Suppressor macrophage treated with lipopolysaccharide for 1 hour (primary cell): ENCODE measurements around the gene PXDN.
"Not testable (repeated sequence)": the region's sequence is repeated elsewhere in the genome, so short reads cannot be mapped to it uniquely, and the experiment has no call there.

Source experiments
- DNase-seq, 3 donors: peaks; one replicate each; pipeline ENCODE4 v3.0.0-alpha.2; 2020 to 2022

PXDN gene

DNA sequence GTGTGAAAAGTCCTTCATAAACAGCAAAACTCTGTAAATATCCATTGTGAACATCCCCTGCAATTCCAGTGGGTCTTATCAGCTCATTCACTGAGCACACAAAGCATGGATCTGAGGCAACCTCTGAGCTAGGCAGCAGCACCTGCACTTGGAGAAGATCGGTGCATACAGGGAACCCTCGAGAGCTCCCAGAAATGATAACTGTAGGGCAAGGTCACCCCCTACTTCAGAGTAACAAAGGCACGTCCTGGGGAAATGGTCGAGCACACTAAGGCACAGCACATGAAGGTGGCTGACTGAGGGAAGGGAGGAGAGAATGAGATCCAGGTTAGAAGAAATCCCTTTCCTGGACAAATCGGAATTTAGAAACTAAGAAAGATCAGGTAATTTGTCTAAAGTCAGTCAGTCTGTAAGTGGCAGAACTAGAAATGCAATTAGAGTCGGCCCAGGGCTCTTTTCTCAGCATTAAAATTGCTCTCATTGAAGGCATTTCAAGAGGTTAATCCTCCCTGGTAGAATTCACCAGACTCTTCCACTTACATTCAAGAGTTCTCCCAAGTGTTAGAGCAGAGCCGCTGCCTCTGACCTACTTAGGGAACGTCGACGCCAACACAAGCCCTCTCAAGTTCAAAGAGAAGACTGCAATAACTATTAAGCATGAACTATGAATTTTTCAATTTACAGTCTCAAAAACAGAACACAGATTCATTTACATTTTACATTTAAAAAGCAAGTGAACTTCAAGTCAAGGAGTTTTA lies 45.9 kb downstream of the PXDN start:
- DNase-seq, result no peak

DNA sequence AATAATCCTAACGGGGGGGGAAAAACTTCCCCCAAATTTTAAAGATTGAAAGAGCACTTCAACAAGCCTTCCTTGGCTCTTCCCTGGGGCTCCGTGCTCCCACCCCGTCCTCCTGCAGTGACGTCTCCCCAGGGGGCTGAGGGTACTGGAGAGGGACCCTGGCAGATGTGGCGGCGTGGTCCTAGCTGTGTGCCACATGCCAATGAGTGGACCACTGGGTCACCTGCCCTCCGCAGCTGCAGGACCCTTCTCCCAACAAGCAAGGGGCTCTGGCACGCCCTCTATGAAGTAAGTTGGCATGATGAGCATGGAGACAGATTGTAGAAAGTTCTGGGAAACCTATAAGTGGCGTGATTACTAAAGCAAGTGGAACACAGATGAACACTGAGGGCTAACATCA lies 46.7 kb downstream of the PXDN start:
- no peak for DNase-seq

GRCh38 chr2:1696472-1696871 lies 47.8 kb downstream of the PXDN start:
- no peak for DNase-seq

DNA sequence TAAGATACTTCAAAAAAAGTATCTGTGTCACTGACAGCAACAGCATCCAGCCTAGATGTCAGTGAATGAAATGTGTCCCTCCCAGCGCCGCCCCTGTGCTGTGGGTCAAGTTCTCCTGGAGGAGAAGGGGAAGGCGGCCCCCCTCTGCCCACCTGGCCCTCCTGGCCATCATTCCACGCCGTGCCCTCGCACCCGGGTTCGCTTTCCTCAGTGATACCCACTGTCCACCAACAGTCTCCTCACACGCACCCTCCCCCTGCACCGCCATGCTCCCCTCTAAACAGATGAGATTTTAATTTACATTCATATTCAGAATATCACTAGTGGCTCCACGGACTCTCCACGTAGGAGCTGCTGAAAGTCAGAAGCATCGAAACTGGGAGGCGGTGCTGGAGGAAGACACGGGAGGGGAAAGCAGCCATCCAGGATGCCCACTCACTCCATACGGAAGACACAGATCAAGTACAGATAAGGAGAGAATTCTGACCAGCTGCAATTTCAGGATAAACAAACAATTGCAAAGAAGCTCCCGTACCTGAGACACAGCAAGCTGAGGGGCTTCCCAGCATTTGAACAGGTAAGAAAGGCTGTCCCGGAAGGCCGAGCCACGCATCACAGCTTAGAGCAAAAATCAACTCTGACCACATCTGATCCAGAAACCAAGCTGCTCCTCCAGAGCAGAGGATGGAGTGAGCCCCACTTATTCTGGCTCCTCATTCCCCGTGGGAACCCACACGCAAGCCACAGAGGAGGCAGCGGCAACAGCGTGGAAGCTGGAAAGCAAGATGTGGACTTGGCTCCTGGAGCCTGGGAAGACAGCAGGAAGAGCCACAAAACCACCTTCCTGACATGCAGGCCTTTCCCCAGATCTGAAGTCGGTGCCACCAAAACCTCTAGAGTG lies 49.7 kb downstream of the PXDN start:
- DNase-seq, result no peak

- no peak for DNase-seq
Observed at GRCh38 chr2:1693723-1694122, 50.6 kb downstream of the PXDN start.

GRCh38 chr2:1692342-1692741 lies 52.0 kb downstream of the PXDN start:
- no peak for DNase-seq

- DNase-seq, result no peak
Observed at GRCh38 chr2:1691366-1691765, 52.9 kb downstream of the PXDN start.

DNA sequence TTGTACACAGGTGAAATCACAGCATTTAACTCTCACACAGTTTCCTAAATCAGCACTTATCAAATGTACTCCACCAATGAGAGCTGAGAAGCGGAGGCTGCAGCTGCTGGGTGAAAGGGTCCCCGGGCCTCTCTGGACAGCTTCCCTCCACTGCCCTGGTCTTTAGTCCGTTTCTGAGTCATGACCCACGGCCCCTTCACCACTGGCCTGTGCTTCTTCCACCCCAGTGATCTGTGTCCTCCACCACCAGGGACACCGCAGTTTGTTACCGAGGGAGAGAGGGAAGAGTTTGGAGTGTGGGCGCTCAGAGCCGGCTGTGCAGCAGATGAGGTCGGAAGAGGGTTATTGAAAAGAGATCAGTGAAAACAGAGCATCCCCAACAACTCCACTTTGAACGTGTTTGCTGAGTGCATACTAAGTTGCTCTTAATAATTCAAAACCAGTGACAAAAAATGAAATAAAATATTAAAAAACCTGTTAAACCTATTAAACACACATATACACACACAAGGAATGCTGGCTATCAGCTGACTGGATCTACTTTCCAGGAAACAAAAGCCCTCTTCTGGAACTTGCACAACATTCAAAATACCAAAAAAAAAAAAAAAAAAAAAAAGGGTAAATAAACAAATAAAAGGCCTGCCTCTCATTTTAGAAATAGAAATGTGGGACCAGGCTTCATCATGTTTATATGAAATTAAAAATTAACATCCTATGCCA lies 54.1 kb downstream of the PXDN start:
- no peak for DNase-seq

DNA sequence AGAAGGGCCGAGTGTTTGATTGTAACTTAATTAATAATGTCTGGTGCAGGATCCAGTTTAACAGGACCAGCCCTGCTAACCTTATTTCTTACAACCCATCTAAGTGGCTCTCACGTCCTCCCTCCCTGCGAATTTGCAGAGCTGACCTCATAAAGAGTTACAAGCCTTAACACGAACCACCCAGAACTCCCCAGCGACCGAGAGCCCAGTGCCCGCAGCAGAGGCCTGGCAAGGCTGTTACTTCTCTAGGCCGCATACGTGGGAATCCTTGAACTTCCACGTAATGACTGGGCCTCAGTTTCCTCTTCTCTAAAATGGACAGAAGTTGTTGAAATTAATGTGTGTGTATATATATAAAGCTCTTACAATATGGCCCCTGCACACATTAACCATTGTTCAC lies 55.5 kb downstream of the PXDN start:
- DNase-seq, result peak in 1 of 3 donors; percentile 3

DNA sequence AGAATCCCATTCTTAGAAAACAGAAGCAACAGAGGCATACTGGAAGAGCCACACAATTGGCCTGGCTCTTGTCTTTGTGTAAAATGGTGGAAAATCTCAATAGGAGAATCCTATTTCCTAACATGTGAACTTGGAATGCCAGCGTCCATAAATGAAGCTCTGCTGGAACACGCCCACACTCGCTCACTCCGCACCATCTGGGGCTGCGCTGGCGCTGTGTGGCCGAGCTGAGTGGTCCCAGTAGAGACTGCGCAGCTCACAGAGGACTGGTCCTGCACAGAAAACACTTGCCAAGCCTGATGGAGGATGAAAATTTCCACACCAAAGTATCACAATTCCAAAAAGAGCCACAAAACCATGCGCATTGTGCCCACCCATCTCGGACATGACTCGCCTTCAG lies 56.2 kb downstream of the PXDN start:
- DNase-seq, result no peak

GRCh38 chr2:1687254-1687653 lies 57.1 kb downstream of the PXDN start:
- peak in 1 of 3 donors; percentile 5 for DNase-seq

DNA sequence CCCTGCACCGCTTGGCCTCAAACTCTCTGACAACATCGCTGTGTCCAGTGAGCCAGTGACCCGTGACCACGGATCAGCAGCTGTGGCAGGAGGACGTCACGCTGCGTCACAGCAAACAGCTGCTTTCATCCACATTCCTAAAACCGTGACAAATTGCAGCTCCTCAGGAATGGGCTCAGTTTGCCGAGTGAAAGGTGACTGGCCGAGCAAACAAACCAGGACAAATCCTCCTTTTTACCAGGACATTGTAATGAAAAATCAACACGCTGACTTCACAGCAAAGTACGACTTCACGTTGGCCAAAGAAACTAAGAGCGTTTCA lies 57.6 kb downstream of the PXDN start:
- DNase-seq, result no peak

DNA sequence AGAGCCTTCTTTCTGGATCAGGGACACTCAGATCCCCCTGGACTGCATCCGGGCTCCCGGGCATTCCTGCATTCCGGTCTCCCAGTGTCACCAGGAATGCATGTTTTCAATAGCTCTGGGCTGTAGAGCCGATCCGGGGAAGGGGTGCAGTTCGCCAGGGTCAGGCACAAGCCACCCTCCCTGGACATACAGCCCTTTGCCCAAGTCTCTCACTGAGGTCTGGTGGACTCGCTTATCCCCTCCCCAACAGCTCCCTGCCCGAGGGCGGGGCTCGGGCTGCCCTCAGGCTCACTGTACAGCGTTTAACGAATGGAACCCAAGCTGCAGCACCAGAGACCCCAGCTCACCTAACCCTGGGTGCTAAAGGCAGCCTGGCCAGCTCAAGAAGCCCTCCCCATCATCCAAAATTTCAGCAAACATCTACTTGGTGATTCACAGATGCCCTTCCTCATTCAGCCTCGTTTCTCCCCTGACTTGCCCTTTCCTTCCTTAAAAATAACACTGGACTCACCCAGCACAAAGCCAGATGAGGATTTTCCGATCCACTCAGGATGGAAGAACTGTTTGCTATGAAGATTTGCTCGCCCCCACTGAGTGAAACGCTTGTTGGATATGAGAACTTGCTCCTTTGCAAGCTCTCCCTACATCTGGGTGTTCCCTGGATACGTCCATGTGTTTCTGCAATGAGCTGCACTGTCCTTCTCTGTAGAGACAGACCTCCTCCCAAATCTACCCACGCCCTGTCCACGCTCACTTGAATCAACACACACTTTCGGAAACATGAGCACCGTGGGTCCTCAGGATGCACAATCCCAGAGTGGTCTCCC lies 58.1 kb downstream of the PXDN start:
- DNase-seq, result no peak

DNA sequence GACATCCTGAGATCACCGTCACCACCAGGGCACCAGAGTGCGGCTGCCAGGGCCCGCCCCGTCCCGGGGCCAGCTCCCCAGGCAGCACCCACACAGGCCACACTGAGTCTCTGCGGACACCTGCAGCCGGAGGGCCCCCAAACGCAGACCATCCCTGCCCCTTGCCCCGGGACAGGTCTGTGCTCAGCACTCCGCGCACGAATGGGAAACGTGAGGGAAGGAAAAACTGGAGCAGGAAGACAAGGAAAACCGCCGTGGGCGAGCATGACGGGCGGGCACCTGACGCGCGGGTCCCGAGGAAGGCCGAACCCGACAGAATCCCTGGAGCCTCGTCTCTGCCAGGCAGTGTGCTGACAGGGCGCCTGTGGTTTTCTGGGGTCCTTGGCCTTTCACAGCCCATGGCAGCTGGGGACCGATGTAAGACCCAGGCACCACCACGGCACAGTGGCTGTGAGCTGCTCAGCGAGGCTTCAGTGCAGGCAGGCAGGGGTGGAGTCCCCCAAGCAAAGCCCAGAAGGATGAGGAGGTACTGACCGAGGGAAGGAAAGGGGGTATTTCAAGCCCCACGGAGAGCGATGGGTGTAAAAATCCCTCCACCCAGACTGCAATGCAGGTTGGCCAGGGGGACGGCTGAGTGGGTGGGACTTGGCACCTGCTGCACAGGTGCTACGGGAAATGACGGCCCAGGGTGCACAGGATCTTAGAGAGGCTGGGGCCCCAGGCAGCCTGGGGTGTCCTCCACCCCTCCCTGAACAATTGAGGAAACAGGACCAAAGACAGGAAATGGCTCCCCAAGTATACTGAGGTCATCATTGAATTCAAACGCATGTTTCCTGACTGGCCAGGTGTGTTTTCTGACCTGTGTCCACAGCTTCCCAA lies 59.0 kb downstream of the PXDN start:
- DNase-seq, result no peak

DNA sequence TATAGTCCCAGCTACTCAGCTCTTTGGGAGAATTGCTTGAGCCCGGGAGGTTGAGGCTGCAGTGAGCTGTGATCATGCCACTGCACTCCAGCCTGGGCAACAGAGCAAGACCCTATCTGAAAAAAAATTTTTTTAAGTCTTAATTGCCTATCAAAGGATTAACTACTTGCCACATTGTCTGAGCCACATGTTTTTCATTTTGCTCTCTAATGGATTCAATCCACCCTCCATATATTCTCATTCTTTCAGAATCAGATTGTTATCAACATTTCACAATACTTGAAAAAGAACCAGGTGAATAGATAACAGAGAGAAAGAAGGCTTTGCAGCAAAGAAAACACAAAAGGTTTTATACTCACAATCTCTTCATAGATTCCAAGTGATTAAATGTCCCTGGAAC lies 61.0 kb downstream of the PXDN start:
- DNase-seq, result peak in 1 of 3 donors; percentile 14

DNA sequence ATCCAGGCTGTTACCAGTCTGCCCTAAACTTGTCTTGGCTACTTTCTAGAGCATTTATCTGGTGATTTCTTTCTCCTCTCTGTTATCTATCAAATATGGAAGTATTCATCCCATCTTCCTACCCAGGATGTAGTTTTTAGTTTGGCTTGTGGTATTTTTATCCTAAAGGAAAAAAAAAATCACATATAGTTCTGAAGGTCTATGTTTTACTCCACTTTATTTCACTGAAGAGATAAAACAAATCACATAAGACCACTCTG lies 62.2 kb downstream of the PXDN start:
- no peak for DNase-seq

GRCh38 chr2:1681323-1682180 lies 62.8 kb downstream of the PXDN start:
- no peak for DNase-seq

GRCh38 chr2:1681017-1681318 lies 63.3 kb downstream of the PXDN start:
- DNase-seq, result no peak

DNA sequence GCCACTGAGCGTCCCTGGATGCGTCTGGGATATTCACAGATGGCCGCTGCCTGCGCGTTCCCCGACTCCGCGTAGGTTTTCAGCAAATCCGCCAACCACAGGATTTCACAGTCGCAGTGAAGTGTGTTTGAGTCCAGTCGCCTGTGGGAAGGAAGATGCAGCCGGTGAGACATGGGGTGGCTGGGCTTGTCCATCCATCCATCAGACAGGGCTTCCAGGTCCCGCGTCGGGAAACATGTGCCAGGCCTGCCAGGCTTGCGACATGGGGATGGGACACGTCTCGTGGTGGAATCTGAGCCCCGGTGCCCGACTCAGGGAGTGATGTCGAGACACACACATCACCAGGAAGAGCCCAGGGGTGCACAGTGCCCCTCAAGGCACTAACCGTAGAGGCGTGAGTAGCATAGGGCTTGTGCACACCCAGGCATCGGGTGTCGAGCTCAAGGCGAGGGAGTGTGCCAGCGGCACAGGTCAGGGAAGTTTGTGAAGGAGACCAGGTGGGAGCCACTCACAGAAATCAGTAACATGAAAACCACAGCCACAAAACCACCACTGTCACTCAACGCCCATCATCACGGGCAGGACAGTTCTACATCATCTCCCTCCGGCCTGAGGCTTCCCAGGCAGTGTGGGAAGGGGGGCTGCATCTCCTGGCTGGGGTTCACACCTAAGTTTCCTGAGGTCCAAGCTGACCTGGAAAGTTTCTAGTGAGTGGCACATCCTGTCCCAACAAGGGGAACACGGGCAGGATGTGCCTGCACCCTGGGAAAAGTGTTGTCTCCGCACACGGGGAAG lies 63.9 kb downstream of the PXDN start:
- DNase-seq, result no peak

DNA sequence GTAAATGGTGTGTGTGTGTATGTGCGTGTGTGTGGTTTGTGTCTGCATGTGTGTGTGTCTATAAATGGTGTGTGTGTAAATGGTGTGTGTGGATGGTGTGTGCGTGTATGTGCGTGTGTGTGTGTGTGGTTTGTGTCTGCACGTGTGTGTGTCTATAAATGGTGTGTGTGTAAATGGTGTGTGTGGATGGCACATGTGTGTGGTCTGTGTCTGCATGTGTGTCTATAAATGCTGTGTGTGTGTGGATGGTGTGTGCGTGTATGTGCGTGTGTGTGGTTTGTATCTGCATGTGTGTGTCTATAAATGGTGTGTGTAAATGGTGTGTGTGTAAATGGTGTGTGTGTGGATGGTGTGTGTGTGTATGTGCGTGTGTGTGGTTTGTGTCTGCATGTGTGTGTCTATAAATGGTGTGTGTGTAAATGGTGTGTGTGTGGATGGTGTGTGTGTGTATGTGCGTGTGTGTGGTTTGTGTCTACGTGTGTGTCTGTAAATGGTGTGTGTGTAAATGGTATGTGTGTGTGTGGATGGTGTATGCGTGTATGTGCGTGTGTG lies 64.8 kb downstream of the PXDN start:
- DNase-seq, result not testable (repeated sequence)
